EH (cell line): ENCODE measurements around the gene SPRY1.

ENCODE experiments used
- DNase-seq: peaks from one replicate; pipeline ENCODE4 v3.0.0-alpha.2; 2015; ENCODE audit warnings: low read depth

Gene SPRY1

GRCh38 chr4:123443401-123444289 lies 47.0 kb downstream of the SPRY1 start:
- DNase-seq = no peak

- DNase-seq = no peak
Observed at GRCh38 chr4:123444290-123444731, 47.7 kb downstream of the SPRY1 start.

DNA sequence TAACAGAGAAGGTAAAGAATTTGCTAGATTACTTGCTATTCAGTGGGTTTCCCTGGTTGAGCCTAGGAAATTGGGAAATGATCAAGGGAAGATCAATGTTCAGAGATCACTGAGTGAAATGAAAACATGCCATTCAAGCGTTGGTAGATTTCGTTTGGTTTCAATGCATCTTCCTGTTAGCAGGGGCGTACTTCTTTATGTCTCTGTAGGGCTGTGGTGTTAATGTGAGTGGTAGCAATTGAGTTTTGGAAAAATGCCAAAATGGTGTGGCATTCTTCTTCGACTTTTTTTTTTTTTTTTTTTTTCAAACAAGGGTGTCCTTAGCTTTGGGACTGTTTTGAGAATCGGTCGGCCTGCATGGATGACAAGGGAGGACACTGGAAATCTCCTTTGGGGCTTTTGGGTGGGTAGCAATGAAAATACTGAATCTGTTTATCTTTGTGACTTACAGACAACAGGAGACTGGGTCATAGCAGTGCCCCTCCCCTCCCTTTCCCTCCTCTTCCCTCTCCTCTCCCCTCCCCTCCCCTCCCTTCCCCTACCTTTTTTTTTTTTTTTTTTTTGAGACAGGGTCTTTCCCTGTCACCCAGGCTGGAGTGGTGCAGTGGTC lies 50.4 kb downstream of the SPRY1 start:
- DNase-seq = no peak

GRCh38 chr4:123449362-123449761 lies 52.8 kb downstream of the SPRY1 start:
- peak; percentile 4 for DNase-seq

- DNase-seq = peak; percentile 78
Observed at GRCh38 chr4:123449780-123450179, 53.2 kb downstream of the SPRY1 start.

DNA sequence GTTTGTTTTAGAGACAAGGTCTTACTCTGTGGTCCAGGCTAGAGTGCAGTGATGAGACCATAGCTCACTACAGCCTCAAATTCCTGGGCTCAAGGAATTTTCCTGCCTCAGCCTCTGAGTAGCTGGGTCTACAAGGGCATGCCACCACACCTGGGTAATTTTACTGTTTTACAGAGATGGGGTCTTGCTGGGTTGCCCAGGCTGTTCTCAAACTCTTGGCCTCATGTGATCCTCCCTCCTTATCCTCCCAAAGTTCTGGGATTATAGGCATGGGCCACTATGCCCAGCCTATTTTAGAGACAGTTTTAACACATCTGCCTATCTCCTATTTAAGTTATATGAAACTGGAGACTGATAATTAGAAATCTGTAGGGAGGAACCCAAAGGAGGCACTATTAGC lies 53.8 kb downstream of the SPRY1 start:
- DNase-seq = no peak

GRCh38 chr4:123452616-123453015 lies 56.0 kb downstream of the SPRY1 start:
- DNase-seq = peak; percentile 87

- no peak for DNase-seq
Observed at GRCh38 chr4:123453061-123453680, 56.6 kb downstream of the SPRY1 start.
